GM13977 (cell line): ENCODE results near the gene FAM156B.
"Not testable (repeated sequence)": the region's sequence is repeated elsewhere in the genome, so short reads cannot be mapped to it uniquely, and the experiment has no call there.

Experiments
- DNase-seq: peaks from one replicate; pipeline ENCODE4 v3.0.0; 2012; ENCODE audit warnings: low spot score
- CTCF ChIP-seq: IDR thresholded peaks from 2 replicates; pipeline ENCODE4 v1.5.1; 2012; ENCODE audit warnings: mild to moderate bottlenecking, control low read depth; ENCODE audit not compliant: insufficient read depth; ENCODE audit errors: extremely low read depth, missing control alignments
- in situ Hi-C: fragments of 300-500 bp; cut with MboI; formaldehyde crosslinking; loops from one replicate; pipeline ENCODE4 v1.12.0; 2022; ENCODE audit warnings: low sequenced_read_pairs, low pct_unique_long_range_greater_than_20kb, mixed read lengths, inconsistent platforms; ENCODE audit not compliant: unreplicated experiment

FAM156B gene

GRCh38 chrX:52923781-52924241 lies 26.7 kb downstream of the FAM156B start:
- no peak for TF ChIP-seq CTCF
- DNase-seq: peak; percentile 22
- in situ Hi-C loops: no loop called here

DNA sequence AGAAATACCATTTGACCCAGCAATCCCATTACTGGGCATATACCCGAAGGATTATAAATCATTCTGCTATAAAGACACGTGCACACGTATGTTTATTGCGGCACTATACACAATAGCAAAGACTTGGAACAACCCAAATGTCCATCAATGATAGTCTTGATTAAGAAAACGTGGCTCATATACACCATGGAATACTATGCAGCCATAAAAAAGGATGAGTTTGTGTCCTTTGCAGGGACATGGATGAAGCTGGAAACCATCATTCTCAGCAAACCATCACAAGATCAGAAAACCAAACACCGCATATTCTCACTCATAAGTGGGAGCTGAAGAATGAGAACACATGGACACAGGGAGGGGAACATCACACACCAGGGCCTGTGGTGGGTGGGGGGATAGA lies 33.1 kb downstream of the FAM156B start:
- DNase-seq, in situ Hi-C loops: not testable (repeated sequence)

GRCh38 chrX:52933213-52933612 lies 36.1 kb downstream of the FAM156B start:
- in situ Hi-C loops: no loop called here
- TF ChIP-seq CTCF: no peak

DNA sequence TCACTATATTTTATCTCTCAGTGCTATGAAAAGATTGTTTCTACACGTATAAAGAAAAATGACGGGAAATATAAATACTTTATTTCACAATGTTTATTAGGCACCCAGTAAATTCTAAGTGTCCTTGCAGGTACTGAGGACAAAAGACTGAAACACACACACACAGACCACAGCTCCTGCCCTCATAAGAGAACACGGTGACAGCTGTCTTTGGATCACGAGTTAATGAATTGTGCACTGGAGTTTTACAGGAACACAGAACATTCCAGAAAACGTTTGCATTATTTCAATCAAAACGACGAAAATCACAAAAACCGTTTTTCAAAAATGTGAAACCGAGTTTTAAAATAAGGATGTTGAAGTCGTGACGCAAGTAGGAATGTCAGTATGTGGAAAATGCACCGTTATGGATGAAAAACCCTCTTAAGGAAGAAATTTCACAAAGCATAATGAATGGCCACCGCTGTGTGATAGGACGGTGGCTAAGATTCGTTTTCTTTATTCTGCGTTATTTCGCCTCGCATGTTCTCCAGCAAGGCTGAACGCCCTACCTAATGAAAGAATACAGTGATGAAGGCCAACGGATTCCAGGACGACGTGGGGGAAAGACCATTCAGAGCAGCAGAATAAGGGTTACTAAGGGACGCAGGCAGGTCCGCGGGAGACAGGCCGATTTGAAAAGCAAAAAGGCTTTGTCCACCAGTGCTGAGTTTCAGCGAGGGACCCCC lies 37.0 kb downstream of the FAM156B start:
- TF ChIP-seq CTCF: no peak
- in situ Hi-C loops: no loop called here
- DNase-seq: peak; percentile 15

More at GRCh38 chrX:52933213-52933612, 36.1 kb downstream of the FAM156B start:
- DNase-seq: no peak

DNA sequence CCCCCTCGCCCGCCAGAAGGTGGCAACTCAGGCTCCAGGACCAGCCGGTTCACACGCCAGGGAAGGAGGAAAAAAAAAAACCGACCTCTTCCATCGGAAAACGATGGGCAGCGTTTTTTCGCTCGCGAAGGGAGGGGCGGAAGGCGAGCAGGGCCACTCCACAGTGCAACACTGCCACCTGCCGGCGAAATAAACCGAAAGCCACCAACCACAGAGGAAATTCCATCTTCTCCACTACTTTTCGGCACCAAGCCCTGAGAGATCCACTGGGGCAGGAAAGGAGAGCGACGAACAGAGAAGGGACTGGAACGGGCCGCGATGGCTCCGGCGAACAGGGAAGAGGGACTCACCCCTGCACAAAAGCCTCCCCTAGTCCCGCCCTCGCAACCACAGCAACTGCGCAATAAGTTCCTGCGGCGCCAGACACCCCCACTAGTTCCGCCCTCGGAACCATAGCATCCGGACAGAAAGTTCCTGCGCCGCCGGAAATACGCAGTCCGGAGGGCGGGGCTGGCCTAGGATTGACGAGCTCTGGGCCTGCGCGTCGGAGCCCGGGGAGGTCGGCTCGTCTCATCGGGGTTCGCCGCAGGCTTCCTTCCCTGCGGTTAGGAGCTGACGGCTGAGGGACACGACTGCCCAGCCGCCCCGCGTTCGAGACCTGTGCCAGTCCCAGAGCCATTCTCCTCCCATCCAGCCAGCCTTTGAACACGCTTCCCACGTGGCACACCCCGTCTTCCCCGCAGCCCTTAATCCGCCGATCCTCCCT lies 37.8 kb downstream of the FAM156B start:
- in situ Hi-C loops: no loop called here
- DNase-seq: peak; percentile 91
- TF ChIP-seq CTCF: peak; percentile 93

- in situ Hi-C loops, DNase-seq: not testable (repeated sequence)
- peak; percentile 11 for TF ChIP-seq CTCF
These were observed 38.3 kb downstream of the FAM156B start for GRCh38 chrX:52935470-52935784.

- DNase-seq, in situ Hi-C loops: not testable (repeated sequence)
These were observed 43.6 kb downstream of the FAM156B start for GRCh38 chrX:52940704-52941103.

- in situ Hi-C loops, DNase-seq: not testable (repeated sequence)
These were observed 44.6 kb downstream of the FAM156B start for GRCh38 chrX:52941728-52942127.

- DNase-seq, in situ Hi-C loops: not testable (repeated sequence)
These were observed 48.8 kb downstream of the FAM156B start for GRCh38 chrX:52945838-52946494.

GRCh38 chrX:52947501-52947900 lies 50.4 kb downstream of the FAM156B start:
- in situ Hi-C loops, DNase-seq: not testable (repeated sequence)

DNA sequence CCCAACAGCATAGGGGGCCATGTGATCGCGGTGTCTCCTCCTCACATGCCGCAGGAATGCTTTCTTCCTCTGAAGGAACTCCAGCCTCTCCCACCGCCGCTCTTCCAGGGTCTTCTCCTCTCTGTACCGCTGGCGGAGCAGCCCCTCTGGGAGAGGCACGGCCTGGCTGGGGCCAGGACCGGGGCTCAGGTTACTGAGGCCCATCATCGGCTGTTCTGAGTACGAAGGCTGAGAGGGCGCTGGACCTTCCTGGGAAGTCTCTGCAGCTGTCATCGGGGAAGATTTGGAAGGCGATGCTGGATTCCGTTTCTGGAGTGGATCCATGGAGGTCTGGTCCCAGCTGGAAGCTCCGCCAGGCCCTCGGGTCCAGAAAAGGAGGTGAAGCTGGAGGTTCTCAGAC lies 51.1 kb downstream of the FAM156B start:
- DNase-seq, in situ Hi-C loops: not testable (repeated sequence)
